Measurements from ENCODE around the gene POLR1E. TPM values are rescaled to one million over a fixed set of nuclear protein-coding genes. Genes with fewer than 3 reads are reported as not detected.

POLR1E gene
- polyA plus RNA-seq, 1 experiment: 21.6 TPM

- no peak for TF ChIP-seq CTCF (IDR thresholded peaks at IDR 0.05; ENCODE audit: insufficient read depth, low read depth, low read length)
- no peak overlapping the region for H3K4me3 ChIP-seq (ENCODE audit: low read depth, low read length)
- POLR2A ChIA-PET: interaction anchor here (0.6 kb wide), 1 partner anchor 306 kb away, joined by 3 read pairs; no protein-coding TSS in a partner anchor
- CTCF ChIA-PET: no interaction called here
- H3K36me3 ChIP-seq (ENCODE audit: control insufficient read depth, insufficient read depth, low read length): peaks cover 20% of the 10 kb centered on the region
- H3K27me3 ChIP-seq (ENCODE audit: control insufficient read depth, insufficient read depth, low read length): no peaks in the 10 kb centered on the region
- no peak for DNase-seq (ENCODE audit: low read depth)
Observed at GRCh38 chr9:37496020-37496419, 10.3 kb downstream of the POLR1E start.

DNA sequence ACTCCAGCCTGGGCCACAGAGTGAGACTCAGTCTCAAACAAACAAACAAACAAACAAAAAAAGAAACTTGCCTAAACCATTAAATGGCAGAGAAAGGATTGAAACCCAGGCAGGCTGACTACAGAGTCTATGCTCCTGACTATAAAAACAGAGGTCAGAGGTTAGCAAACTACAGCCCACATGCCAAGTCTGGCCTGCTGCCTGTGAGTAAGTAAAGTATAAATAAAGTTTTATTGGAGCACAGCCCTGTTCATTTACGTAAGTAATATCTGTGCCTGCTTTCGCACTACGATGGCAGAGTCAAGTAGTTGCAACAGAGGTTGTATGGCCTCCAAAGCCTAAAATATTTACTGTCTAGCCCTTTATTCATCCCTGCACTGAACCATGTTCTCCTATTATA lies 11.6 kb downstream of the POLR1E start:
- Histone ChIP-seq H3K27me3 (ENCODE audit: control insufficient read depth, insufficient read depth, low read length) (no peaks in the 10 kb centered on the region), H3K36me3 (ENCODE audit: control insufficient read depth, insufficient read depth, low read length) (peaks cover 25% of the 10 kb centered on the region), H3K4me3 (ENCODE audit: low read depth, low read length) (no peak overlapping the region)
- no peak for TF ChIP-seq CTCF (IDR thresholded peaks at IDR 0.05; ENCODE audit: insufficient read depth, low read depth, low read length)
- POLR2A ChIA-PET: no interaction called here
- DNase-seq (ENCODE audit: low read depth): no peak
- CTCF ChIA-PET: interaction anchor here (1.5 kb wide), 1 partner anchor 11 kb away, joined by 6 read pairs; no protein-coding TSS in a partner anchor

DNA sequence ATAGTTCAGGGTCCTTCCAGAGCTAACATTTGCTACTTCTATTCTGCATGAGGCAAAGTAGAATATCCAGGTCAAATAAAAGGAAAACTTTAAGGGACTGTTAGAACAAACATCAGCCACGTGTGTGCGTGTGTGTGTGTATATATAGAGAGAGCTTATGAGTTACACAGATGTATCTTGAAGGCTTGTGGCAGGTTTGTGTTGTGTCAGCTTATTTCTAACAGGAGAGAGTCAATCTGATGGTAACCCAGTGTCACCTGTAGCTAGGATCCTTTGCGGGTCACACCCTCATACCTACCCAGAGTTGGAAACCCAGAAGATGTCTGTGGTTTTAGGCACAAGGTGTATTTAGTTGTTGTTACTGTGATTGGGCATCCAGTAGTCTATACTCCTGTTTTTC lies 12.7 kb downstream of the POLR1E start:
- Histone ChIP-seq H3K27me3 (ENCODE audit: control insufficient read depth, insufficient read depth, low read length) (no peaks in the 10 kb centered on the region), H3K36me3 (ENCODE audit: control insufficient read depth, insufficient read depth, low read length) (peaks cover 27% of the 10 kb centered on the region), H3K4me3 (ENCODE audit: low read depth, low read length) (no peak overlapping the region)
- no peak for DNase-seq (ENCODE audit: low read depth)
- ChIA-PET POLR2A (no interaction called here), CTCF (interaction anchor here (0.6 to 1.5 kb wide), 2 partner anchors 12 to 85 kb away, joined by 4 to 6 read pairs; no protein-coding TSS in a partner anchor)
- no peak for TF ChIP-seq CTCF (IDR thresholded peaks at IDR 0.05; ENCODE audit: insufficient read depth, low read depth, low read length)

DNA sequence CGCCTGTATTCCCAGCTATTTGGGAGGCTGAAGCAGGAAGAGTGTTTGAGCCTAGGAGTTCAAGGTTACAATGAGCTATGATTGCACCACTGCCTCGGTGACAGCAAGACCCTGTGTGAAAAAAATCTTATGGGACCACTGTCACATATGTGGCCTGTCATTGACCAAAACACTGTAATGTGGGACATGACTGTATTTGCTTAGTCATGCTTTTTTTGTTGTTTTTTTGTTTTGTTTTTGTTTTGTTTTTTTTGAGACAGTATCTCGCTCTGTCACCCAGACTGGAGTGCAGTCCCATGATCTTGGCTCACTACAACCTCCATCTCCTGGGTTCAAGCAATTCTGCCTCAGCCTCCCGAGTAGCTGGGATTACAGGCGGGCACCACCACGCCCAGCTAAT lies 13.5 kb downstream of the POLR1E start:
- TF ChIP-seq CTCF (IDR thresholded peaks at IDR 0.05; ENCODE audit: insufficient read depth, low read depth, low read length): no peak
- DNase-seq (ENCODE audit: low read depth): no peak
- Histone ChIP-seq H3K27me3 (ENCODE audit: control insufficient read depth, insufficient read depth, low read length) (no peaks in the 10 kb centered on the region), H3K36me3 (ENCODE audit: control insufficient read depth, insufficient read depth, low read length) (peaks cover 26% of the 10 kb centered on the region), H3K4me3 (ENCODE audit: low read depth, low read length) (no peak overlapping the region)
- CTCF ChIA-PET: no interaction called here
- POLR2A ChIA-PET: no interaction called here

DNA sequence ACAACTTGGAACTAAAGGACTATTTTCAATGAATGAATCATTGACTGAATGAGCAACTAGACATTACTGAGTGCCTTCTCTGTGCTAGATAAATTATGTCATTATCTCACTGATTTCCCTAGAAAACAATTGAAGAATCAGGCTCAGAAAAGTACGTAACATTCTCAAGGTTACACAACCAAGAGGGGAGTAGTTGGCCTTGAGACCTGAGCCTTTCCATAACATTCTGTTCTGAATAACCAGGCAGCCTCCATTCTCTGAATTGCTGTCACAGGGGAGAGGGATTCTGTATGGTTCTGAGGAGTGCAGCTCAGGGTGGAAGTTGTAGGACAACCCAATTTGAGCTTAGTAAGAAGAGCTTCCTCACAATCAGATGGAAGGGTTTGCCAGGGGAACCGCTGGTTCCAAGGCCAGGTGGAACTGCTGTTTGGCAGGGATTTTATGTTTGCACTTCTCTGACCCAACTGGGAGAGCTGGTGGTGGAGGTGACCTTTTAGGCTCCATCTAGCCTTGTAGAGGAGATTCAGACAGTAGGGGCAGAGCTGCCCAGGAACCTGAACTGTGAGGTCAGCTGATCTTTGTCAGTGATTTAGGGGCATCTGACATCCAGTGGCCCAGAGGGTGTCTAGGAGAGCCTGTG lies 16.3 kb downstream of the POLR1E start:
- no peak for DNase-seq (ENCODE audit: low read depth)
- ChIA-PET POLR2A (no interaction called here), CTCF (interaction anchor here (2.3 kb wide), 1 partner anchor 9 kb away, joined by 6 read pairs; no protein-coding TSS in a partner anchor)
- Histone ChIP-seq H3K36me3 (ENCODE audit: control insufficient read depth, insufficient read depth, low read length) (peaks cover 23% of the 10 kb centered on the region), H3K27me3 (ENCODE audit: control insufficient read depth, insufficient read depth, low read length) (no peaks in the 10 kb centered on the region), H3K4me3 (ENCODE audit: low read depth, low read length) (no peak overlapping the region)
- TF ChIP-seq CTCF (IDR thresholded peaks at IDR 0.05; ENCODE audit: insufficient read depth, low read depth, low read length): no peak
